SKM-1 treated with dmso at 0.1 percent for 144 hours (cell line): ENCODE data around the gene PRRG3.

ENCODE experiments used
- DNase-seq: peaks from one replicate; lab custom pipeline; 2025; ENCODE audit not compliant: unreplicated experiment; lab: John Stamatoyannopoulos, UW

The PRRG3 gene

GRCh38 chrX:151742311-151742710 is 47.1 kb downstream of the PRRG3 start:
- no peak for DNase-seq

GRCh38 chrX:151743651-151744470 is 48.6 kb downstream of the PRRG3 start:
- DNase-seq: no peak

- DNase-seq: no peak
These were observed 50.4 kb downstream of the PRRG3 start for GRCh38 chrX:151745651-151746050.

GRCh38 chrX:151746502-151746901 is 51.2 kb downstream of the PRRG3 start:
- DNase-seq: no peak

DNA sequence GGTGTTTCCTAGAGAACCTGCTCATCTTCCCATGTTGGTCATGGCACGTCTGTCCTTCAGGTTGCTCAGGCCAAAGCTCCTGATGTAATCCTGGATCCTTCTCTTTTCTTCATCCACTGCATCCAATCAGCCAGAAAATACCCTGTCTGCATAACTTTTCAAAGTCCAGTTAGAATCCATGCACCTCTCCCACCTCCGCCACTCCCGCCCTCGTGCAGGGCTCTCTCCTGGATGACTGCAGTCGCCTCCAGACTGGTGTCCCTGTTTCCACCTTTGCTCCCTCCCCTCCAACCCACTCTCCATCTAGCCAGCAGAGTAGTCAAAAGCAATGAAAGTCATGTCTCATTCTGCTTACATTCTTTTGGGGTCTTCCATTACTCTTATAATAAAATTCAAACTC is 55.3 kb downstream of the PRRG3 start:
- DNase-seq: no peak

GRCh38 chrX:151752847-151753246 is 57.6 kb downstream of the PRRG3 start:
- DNase-seq: no peak

DNA sequence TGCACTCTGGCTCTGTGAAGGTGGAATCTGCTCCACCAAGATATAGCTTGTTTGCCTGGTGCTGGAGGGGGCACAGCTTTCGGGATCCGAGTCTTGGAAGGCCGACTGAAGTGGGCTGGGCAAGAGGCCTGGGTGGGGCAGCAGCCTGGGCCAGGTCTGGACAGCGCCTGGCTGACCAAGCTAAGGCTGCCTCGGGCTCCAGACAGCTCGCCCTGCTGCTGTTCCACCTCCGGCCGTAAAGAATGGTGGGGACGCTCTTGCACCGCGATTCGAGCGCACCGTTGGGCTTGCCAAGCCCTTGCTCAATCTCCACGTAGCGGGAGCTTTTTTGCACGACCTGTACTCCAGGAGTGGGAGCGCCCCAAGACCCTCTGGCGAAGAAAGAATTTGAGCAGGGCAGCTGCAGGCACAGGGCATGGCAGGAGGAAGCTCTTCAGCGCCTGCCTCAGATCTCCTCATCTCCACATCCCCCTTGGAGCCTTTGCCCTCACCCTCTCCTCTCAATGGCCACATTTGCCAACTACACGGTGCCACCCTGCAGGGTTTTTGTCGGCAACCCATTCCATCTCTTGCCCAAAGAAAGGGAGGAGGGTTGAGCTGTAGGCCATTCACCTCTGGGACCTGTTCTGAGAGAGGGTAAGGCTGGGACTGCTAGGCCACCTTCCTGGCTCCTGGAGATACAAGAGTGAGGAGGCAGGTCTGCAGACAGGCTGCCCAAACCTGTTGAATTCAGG is 58.2 kb downstream of the PRRG3 start:
- DNase-seq: peak; percentile 10

- DNase-seq: no peak
These were observed 58.8 kb downstream of the PRRG3 start for GRCh38 chrX:151754047-151754429.

DNA sequence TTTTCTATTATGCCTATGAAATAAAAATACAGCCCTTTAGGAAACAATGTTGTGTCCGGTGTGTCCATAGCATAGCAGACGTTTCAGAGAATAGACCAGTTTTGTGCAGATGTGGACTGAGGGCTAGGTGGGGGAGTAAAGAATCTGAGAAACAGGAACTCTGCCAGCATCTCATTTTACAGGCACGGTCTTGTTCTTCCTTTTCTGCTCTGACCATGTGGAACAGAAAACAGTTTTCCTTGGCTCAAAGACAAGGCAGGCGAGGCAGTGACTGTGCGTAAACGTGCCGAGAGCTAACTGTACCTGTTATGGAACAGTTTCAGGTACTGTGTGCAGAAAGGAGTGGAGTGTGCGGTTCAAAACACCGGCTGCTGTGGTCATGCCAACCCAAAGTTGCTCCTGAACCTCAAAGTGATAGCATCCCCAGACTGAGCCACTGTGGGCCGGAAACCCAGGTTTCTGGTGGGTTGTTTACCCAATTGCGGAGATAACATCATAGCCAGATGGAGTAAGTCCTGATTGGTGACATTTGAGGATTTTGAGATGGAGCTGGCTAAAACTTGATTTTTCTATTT is 59.5 kb downstream of the PRRG3 start:
- DNase-seq: no peak
